Epidermal melanocyte (primary cell): ENCODE results near the gene OR2T10.
"Not testable (repeated sequence)": the region's sequence is repeated elsewhere in the genome, so short reads cannot be mapped to it uniquely, and the experiment has no call there.

Source experiments
- DNase-seq: peaks from one replicate; pipeline ENCODE4 v3.0.0; 2011; ENCODE audit warnings: low spot score; ENCODE audit not compliant: insufficient read length

OR2T10 gene

DNA sequence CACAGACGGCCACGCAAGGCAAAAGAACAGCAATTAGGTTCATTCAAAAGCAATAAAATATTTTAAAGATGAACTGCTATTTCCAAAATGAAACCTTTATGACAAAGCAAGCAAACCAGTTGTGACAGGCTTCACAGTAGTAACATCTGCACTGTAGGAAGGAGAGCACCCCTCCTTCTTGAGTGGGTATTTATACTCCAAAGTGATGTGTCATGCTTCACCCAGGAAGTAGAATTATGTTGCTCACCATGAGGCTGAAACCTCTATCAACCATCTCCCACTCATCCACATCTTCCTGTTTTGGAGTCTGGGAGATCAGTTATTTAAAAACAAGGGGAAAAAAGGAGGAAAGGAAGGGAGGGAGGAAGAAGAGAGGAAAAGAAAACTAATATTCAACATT lies 885 bp downstream of the OR2T10 start:
- no peak for DNase-seq

DNA sequence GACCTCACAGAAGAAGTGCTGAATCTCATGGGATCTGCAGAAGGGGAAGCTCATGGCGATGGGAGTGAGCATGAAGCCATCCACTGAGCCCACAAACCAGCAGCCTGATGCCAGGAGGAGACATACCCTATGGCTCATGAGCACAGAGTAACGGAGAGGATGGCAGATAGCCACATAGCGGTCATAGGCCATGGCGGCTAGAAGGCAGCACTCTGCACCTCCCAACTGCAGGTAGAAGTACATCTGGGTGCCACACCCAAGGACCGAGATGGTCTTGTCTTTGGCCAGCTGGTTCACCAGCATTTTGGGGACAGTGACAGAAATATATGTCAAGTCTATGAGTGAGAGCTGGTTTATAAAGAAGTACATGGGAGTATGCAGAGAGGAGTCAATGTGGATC lies 4.3 kb downstream of the OR2T10 start:
- DNase-seq: no peak

DNA sequence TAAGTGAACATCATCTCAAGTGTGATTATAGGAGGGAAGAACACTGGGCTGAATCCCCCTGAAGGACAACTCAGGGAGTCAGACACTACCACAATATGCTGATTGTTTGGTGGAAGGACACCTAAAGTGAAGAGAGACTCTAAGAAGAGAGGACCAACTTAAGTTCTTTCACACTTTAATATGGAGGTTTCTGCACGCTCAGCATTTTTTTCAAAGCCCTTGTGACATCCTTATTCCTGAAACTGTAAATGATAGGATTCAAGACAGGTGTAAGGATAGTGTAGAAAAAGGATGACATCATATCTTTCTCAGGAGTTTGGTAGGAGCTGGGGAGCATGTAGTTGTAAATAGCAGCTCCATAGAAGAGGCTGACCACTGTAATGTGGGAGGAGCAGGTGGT lies 4.8 kb downstream of the OR2T10 start:
- no peak for DNase-seq

DNA sequence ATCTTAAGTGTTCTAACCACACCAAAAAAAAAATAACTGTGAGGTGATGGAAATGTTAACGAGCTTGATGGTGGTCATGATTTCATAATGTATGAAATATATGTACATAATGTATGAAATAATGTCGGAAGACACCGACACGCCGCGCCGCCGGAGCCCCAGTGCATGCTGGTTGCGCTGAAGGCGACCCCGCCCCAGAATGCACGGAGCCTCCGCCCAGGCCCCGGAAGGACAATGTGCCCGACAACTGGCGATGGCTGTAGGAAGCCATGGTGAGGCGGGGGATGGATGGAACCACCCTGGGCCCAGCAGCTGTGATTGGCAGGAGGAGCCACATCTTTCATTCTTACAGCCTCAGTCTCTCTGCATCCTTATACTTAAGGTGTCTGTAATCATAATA lies 7.4 kb downstream of the OR2T10 start:
- DNase-seq: no peak

DNA sequence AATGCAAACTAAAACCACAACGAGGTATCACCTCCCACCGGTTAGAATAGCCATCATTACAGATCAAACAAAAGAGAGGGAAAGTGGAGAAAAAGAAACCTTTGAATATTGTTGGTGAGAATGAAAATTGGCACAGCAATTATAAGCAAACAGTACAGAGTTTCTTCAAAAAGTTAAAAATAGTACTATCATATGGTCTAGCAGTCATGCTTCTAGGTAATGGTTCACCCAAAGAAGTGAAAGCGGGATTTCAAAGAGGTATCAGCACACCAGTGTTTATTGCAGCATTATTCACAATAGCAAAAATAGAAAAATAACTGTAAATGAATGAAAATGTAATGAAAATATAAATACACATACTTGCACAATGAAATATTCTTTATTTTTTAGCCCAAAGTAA lies 8.2 kb downstream of the OR2T10 start:
- DNase-seq: no peak

DNA sequence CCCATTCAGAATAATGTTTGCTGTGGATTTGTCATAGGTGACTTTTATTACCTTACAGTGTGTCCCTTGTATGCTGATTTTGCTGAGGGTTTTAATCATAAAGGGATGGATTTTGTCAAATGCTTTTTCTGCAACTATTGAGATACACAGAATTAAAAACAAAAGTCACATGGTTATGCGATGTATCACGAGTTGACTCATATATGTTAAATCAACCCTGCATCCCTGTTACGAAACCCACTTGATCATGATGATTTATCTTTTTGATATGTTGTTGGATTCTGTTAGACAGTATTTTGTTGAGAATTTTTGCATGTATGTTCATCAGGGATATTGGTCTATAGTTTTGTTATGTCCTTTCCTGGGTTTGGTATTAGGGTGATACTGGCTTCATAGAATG lies 12.2 kb downstream of the OR2T10 start:
- no peak for DNase-seq

DNA sequence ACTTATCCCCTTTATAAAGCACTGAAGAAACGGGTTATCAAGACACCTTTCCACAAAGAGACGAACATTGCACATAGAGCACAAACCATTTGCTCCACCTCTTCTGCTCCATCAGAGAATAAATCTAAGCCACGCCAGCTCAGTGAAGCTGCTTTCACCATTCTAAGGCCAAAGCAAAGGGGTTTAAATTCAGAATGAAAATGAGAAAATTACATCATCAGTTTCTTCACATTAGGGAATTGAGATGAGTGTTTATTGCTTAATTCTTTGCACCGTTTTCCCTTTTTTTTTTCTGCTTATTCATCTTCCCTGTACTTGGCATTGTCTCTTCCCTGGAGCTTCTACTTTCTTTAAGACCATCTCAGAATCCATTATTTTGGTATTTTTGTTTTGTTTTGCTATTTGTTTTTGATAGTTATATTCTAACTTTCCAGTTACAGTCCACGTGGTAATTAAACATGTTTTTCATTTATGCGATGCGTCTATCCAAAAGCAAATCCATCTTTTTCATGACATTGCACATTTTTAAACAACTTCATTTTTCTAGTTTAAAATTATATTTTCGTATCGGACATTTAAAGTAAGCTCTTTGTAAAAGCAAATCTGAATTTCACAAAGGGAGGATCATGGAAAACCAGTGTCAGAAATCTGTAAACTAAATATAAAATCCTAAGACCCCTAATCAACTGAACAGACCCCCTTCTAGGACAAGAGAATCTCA lies 21.1 kb downstream of the OR2T10 start:
- DNase-seq: no peak

DNA sequence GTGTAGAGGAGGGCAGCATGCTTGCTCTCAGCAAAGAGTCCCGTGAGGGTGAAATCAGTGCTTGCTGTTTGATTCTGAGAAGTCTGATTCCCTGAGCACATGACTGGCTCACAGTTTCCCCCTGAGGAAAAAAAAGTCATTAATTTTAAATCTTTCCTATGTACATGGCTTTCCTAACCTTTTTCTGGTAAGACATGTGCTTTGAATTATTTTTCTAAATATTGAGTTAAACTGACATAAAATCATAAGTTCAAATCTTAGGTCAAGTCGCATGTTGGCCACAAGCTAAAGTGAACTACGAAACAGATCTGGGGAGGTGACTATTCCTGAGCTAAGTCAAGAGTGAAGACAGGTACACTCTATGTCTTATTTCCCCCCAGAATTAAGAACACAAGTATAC lies 22.8 kb downstream of the OR2T10 start, which contains the start of gene OR2T34:
OR2T34 (minus strand) TSS at position 101 of the 400 bp plus-strand sequence; CDS start at position 101, 0 bp downstream.
- DNase-seq: not testable (repeated sequence)

DNA sequence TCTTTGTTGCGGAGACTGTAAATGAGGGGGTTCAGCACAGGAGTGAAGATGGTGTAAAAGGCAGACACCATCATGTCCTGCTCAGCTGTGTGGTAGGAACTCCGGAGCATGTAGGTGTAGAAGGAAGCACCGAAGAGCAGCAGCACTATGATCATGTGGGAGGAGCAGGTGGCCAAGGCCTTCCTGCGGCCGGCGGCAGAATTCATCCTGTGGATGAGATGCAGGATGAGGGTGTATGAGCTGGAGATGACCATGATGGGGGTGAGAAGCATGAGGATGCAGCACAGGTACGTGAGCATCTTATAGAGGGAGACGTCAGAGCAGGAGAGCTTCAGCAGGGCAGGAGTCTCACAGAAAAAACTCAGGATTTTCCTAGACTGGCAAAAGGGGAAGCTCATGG lies 23.6 kb downstream of the OR2T10 start:
- not testable (repeated sequence) for DNase-seq

DNA sequence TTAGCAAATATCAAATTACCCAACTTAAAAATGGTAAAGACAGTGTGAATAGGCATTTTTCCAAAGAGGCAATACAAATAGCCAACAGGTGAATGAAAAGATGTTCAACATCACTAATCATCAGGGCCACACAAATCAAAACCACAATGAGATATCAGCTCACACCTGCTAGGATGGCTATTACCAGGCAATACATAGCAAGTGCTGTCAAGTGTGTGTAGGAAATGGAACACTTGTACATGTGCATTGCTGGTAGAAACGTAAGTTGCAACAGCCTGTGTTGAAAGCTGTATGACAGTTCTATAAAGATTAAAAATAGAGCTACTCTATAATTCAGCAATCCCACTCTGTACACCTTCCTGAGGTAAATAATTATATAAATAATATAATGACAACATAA lies 25.5 kb downstream of the OR2T10 start:
- DNase-seq: not testable (repeated sequence)

DNA sequence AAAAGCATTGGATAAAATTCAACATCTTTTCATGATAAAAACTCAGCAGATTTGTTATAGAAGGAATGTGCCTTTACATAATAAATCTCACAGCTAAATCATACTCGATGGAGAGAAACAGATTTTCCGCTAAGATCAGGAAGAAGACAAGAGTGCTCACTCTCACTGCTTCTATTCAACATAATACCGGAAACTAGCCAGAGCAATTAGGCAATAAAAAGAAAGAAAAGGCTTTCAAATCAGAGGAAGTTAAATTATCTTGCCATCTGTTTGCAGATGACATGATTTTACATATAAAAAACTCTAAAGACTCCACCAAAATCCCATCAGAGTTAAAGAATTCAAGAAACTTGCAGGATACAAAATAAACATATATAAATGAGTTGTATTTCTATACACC lies 26.7 kb downstream of the OR2T10 start:
- DNase-seq: not testable (repeated sequence)

DNA sequence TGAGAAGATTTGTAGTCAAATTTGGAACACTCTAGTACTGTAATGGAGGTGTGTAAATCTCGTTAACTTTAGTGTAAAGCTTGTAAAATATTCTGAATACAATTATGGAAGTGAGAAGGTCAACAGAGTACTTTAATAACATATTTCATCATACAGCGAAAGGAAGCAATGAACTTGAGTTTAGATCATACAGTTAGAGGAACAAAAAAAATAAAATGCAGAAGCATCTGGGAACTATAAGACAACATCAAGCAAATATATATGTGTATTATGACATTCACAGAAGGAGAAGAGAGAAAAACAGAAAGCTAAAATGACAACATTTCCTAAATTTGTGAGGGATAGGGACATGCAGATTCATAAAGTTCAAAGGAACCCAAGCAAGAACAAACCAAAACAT lies 28.5 kb downstream of the OR2T10 start:
- DNase-seq: not testable (repeated sequence)

DNA sequence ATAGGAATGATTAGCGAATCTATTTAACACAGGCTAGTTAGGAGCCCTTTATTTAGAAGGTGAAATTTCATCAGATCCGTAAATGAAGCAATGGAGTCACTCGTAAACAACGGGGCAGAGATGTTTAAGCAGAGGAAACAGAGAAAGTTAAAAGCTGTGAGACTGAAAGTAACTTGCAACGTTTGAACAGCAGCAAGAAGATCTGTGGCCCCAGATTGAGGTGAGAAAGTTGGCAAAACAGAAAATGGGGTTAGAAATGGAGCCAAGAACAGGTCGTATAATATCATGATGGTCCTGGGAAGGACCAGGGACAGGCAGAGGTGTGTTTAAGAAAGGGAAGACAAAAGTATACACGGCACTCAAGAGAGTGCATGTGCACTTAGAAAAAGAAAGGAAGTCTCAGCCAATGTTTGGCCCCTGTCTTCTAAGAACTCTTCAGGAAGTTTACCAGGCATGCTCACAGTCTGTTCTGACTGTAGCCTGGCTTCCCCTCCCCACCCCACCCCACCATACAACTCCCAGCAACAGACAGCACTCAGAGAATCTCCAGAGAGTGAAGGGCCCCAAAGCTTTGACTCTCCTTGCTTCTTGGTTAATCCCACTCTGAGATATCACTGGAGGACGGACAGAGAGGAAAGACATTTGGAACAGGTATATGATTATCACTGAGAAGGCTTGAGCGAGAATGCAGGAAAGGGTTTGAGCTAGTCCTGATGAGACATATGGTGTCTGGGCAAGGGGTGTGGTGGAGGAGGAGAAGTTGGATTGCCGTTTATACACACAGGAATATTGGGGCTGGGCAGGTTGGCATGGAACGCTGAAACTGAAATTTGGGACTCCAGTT lies 31.7 kb downstream of the OR2T10 start:
- DNase-seq: not testable (repeated sequence)

DNA sequence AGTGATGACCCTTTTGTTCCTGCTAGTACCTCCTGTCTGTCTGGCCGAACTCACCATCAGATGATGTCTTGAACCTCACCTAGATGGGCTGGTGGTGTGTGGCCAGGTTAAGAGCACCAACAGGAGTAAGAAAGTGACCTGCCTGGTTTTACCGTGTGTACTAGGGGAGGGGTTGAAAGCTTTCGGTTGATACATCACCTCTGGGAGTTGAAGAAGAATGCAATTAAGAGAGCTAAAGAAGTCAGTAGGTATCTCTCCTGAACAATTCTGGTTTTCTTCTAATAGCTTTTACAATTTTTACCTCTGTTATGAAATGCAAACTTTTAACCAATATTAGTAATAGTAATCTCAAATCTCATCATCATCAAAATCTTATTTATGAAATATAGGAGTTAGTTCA lies 34.8 kb downstream of the OR2T10 start, which contains the start of gene OR2T29:
OR2T29 (minus strand) TSS at position 101 of the 400 bp plus-strand sequence. CDS start 3,281 bp downstream, outside the sequence.
- DNase-seq: not testable (repeated sequence)

DNA sequence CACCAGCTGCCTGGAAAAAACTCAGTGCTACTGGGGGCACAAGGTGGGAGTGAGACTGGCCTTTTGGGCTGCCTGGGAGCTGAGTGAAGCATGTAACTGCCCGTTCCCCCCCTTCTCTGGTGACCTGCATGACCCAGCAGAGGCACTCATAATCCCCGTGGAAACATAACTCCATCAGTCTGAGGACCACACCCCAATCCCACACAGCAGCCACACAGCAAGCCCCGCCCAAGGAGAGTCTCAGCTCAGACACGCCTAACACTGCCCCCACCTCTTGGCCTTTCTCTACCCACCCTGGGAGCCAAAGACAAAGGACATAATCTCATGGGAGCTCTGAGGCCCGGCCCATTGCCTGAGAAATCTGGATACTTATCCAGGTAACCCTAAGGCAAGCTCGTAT lies 46.5 kb downstream of the OR2T10 start:
- DNase-seq: not testable (repeated sequence)

DNA sequence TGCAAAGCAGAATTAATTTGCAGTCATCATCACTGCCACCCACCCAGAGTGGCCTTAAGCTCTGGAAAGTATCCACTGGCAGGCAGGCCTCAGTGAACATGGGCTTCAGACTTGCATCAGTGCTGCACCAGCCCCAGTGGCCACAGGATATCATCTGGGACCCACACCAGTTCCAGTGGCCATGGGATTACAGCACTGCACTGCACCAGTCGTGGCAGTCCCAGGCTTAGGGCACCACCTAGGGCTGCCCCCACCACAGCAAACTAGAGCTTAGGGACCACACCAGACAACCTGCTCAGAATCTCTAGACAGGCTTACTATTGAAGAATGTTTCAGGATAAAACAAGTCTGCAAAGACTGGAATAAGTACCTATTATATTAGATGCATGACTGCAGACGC lies 50.1 kb downstream of the OR2T10 start:
- not testable (repeated sequence) for DNase-seq
